Caki2 (cell line): Measurements from ENCODE around the gene COL5A1. TPM values are rescaled to one million over a fixed set of nuclear protein-coding genes. Genes with fewer than 3 reads are reported as not detected.

Experiments
- DNase-seq: peaks from one replicate; pipeline ENCODE4 v3.0.0-alpha.2; 2015; ENCODE audit warnings: low read depth
- in situ Hi-C: cut with HindIII; loops from 2 replicates; pipeline ENCODE4 v1.10.0; 2016; ENCODE audit warnings: low sequenced_read_pairs, low pct_unique_long_range_greater_than_20kb, mixed read lengths
- total RNA-seq: library from RNA; depleted of rRNA; stranded (reverse); fragments of >200 nt; shearing (Covaris generic); gene quantifications from 2 replicates; pipeline ENCODE4 v1.2.3, GENCODE V29; 2014; ENCODE audit warnings: low replicate concordance

The COL5A1 gene
- total RNA-seq, 1 experiment from 2014 or later, result 21.3 TPM

DNA sequence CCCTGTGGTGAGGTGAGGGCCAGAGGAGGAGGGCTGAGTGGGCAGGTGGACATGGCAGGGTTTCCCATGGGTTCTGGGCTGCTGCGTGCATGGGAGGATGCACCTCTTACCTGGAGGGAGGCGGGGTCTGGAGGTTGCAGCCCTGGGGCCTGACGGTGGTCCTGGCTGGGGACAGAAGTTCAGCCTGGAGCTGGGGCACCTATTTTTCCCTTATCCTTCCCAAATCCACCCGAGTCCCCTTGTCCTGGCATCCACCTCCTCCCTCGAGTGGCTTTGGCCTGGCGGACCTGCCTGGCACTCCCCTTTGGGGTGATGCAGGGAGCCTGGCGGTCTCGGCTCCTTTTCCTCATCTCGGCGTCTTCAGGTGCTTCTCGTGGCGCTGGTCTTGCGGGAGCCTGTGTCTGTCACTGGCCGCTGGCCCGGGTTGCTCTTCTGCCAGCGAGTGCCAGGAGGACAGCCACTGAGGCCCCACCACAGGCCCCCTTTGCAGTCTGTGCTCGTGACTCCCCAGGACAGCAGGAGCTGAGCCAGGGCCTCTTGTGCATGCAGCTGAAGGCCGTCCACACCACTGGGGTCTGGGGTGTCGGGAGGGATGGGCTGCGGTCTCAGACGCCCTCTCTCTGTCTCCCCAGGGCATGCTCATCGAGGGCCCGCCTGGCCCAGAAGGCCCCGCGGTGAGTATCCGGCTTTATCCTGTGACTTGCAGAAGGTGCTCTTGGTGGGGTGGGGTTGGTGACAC lies 96.4 kb downstream of the COL5A1 start:
- no peak for DNase-seq
- in situ Hi-C loops, result no loop called here

GRCh38 chr9:134738869-134739659 lies 97.5 kb downstream of the COL5A1 start:
- in situ Hi-C loops, result no loop called here

GRCh38 chr9:134739660-134739968 lies 98.0 kb downstream of the COL5A1 start:
- in situ Hi-C loops, result no loop called here
- DNase-seq, result no peak

More at GRCh38 chr9:134738869-134739659, 97.5 kb downstream of the COL5A1 start:
- peak; percentile 45 for DNase-seq

DNA sequence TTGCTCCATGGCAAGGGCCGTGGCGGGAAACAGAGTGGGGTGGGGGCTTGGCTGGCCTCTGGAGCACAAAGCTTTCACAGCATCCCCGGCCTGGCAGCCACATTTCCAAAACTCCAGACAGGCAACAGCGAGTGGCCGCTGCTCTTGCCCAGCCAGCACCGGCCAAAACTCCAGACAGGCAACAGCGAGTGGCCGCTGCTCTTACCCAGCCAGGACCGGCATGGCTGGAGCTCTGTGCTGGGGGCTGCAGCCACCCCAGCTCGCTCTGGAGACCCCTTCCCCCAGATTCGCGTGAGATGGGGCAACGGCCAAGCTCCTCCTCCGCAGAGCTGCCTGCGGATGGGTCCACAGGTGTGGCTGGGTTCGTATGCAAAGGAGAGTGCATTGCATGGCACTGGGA lies 98.5 kb downstream of the COL5A1 start:
- no peak for DNase-seq
- in situ Hi-C loops, result no loop called here

- in situ Hi-C loops, result no loop called here
- no peak for DNase-seq
Observed at GRCh38 chr9:134741846-134742245, 100.2 kb downstream of the COL5A1 start.

GRCh38 chr9:134742822-134743535 lies 101.4 kb downstream of the COL5A1 start:
- no peak for DNase-seq
- in situ Hi-C loops, result no loop called here

DNA sequence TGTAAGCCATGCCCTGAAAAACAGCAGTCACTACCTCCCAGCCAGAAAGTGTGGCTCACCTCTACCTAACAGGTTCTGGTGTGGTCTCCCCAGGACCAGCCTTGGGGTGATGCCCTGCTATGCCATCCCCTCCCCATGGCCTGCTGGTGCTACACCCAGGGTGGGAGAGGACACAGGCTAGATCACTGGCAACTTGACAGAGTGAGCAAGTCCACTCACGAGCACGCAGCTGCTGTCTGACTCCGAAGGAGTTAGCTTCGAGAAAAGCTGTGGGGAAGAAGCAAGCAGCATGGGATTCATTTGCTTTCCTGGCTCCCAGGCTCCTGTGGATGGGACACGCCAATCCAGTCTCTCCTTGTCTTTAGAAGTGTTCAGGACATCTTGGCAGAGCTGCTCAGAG lies 102.2 kb downstream of the COL5A1 start:
- in situ Hi-C loops, result no loop called here
- DNase-seq, result no peak

DNA sequence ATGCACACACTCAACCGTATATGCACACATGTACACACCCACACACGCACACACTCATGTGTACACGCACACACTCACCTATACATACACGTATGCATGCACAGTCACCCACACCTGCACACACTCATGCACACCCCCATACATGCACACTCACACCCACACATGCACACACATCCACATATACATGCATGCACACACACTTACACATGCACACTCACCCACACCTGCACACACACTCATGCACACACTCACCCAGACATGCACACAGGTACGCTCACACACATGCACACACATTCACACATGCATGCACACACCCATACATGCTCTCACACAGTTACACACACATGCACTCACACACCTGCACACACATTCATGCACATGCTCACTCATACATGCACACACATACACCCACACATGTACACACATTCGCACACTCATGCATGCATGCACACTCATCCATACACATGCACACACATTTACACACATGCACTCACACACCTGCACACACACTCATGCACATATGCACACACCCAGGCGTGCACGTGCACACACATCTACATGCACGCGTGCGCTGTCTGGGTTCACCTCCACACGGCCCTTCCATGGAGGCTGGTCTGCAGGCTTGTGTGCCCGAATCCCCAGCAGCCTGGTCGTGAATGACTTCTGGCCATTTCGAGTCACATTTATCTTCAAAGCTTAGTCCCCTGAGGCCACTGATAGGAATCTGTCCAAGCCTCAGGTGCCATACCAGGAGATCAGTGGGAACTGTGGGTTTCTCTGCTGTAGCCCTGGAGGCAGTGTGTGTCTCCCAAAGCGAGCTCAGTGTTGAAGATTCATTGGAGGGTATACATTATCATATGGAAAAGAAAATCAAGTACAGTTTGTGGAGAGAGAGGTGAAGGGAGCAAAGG lies 103.0 kb downstream of the COL5A1 start:
- in situ Hi-C loops, result no loop called here

DNA sequence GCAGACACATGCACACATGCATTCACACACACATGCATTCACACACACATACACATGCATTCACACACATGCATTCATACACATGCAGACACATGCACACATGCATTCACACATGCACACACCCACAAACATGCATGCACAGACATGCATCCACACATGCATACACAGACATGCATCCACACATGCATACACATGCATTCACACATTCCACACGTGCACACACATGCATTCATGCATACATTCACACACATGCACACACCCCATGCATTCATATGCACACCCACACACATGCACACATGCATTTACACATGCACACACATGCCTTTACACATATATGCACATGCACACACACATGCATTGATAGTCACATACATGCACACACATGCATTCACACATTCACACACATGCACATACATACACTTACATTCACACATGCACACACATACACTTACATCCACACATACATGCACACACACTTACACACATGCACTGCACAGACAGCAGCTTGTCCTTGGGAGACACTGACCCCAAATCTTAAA lies 106.4 kb downstream of the COL5A1 start:
- DNase-seq, result no peak
- in situ Hi-C loops, result no loop called here

More for the DNA sequence above, 103.0 kb downstream of the COL5A1 start:
- DNase-seq, result no peak

GRCh38 chr9:134748591-134748990 lies 107.0 kb downstream of the COL5A1 start:
- in situ Hi-C loops, result no loop called here
- no peak for DNase-seq

GRCh38 chr9:134750450-134751155 lies 109.0 kb downstream of the COL5A1 start:
- in situ Hi-C loops, result no loop called here
- no peak for DNase-seq

DNA sequence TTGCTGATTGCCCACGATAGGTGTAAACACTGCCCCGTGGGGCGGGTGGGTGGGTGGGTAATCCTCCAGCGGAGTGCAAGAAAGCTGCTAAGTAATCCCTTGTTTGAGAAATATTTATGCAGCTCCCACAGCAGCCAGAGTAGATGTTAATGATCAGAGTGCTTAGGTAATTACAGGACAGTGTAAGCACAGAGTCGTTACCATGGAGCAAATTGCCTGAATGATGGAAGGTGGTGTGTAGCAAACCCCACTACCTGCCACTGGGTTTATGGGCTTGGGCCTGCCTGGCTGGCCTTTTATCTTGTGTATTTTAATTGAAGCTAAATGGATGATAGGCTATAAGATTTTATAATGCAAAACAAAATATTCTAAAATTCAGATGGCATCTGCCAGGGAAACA lies 110.0 kb downstream of the COL5A1 start:
- DNase-seq, result no peak
- in situ Hi-C loops, result no loop called here

DNA sequence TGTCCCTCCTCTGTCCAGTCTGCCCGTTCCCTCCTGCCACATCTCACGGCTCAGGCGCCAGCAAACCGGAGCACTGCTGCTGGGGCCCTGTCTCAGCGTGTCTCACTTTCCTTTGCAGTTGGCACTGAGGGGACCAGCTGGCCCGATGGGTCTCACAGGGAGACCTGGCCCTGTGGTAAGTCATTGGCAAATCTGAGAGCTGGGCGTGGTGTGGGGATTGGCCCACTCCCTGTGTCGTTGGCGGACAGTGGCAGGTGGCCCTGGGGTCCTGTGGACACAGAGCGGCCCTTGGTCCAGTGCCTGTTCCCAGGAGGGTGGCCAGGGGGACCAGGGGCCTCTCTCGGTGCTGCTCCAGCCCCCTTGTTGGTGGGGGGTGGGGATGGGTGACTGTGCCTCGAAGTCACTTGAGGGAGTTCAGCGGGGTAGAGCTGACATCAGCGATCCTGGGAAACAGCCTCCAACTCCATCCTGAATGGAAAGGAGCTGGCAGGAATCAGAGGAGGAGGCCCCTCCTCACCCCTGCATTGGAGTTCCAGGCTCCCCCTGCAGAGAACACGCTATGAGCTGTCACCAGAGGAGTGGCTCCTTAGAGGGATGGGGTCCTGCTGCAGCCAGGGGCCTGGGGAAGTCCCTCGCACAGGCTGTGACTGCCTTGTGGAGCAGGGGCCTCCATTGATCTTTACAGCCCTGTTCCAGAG lies 111.0 kb downstream of the COL5A1 start:
- in situ Hi-C loops, result no loop called here
- no peak for DNase-seq

DNA sequence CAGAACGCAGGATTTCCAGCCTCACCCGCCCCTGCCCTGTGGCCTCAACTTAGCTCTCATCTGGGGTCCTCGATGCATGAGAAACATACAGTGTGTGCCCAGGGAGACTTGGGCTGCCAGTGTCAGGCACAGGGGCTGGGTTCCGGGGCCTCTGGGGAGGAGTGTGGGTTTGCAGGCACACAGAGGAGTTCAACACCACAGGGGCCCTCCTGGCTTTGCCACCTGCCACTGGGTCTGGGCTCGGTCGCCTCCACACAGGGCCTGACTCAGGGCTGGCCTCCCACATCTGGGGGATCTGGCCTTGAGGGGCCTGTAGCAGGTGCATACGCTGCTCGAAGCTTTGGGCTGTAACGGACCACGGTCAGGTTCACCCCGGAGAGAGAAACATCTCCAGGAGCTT lies 111.6 kb downstream of the COL5A1 start:
- DNase-seq, result no peak
- in situ Hi-C loops, result no loop called here

DNA sequence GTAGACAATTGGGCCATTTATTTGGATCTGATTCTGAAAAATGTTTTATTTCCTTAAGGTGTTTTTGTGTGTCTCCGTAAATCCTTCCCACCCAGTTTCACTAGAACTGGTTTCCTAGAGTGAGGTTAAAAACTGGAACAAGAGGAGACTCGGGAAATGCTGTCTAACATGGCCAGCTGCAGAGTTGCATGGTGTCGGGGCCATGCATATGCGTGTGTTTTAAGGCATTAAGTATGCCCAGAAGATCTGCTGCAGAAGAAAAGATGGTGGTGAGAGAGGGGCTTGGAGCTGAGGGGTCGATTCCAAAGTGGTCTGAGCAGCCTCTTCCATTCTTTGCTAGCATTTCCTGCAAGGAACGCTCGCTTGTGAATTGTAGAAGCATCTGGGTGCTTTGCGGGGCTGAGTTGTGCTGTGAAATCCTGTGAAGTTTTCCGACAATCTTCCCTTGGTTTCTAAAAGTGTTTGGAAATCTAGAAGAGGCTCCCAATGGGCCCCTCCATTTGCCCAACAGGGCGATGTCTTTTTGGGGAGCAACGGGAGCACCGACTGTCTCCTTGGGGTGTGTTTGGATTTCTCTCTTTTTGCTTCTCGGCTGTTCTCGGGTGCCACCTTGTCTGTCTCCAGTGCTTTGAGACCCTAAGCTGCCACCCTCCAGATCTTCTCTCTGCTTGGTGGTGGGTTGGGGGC lies 113.8 kb downstream of the COL5A1 start:
- in situ Hi-C loops, result no loop called here
- no peak for DNase-seq

DNA sequence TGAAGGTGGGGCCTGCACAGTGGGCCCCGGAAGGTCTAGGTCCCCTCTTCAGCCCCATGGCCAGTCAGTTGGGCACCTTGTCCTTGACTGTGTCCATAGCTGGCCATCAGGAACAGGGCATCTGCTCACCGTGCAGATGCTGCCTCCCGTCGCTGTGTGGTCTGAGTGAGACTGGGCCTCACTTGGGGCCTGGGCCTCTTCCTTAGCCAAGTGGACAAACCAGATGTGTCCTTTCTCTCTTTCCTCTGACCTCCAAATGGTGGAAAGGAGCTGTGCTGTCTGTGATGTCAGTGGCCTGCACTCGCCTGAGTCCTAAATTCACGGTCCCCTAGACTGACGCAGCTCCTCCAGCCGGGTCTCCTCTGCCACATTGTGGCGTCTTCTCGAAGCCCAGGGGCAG lies 114.5 kb downstream of the COL5A1 start:
- DNase-seq, result no peak
- in situ Hi-C loops, result no loop called here
